ENCODE results near the gene COPS9.

Gene COPS9

GRCh38 chr2:240179941-240180666, 44.0 kb upstream of the COPS9 start:
- TF ChIP-seq CTCF (IDR thresholded peaks at IDR 0.05; ENCODE audit: low read depth, low read length): no peak
- no peak overlapping the region for H3K4me3 ChIP-seq (ENCODE audit: low read depth, low read length)

- no peak for TF ChIP-seq CTCF (IDR thresholded peaks at IDR 0.05; ENCODE audit: low read depth, low read length)
Observed at GRCh38 chr2:240179186-240179815, 43.2 kb upstream of the COPS9 start.

GRCh38 chr2:240178564-240178963, 42.5 kb upstream of the COPS9 start:
- TF ChIP-seq CTCF (IDR thresholded peaks at IDR 0.05; ENCODE audit: low read depth, low read length): no peak
- H3K4me3 ChIP-seq (ENCODE audit: low read depth, low read length): no peak overlapping the region

More at GRCh38 chr2:240179186-240179815, 43.2 kb upstream of the COPS9 start:
- no peak overlapping the region for H3K4me3 ChIP-seq (ENCODE audit: low read depth, low read length)

GRCh38 chr2:240174496-240174895, 38.4 kb upstream of the COPS9 start:
- H3K4me3 ChIP-seq (ENCODE audit: low read depth, low read length): no peak overlapping the region
- TF ChIP-seq CTCF (IDR thresholded peaks at IDR 0.05; ENCODE audit: low read depth, low read length): no peak

- no peak overlapping the region for H3K4me3 ChIP-seq (ENCODE audit: low read depth, low read length)
- no peak for TF ChIP-seq CTCF (IDR thresholded peaks at IDR 0.05; ENCODE audit: low read depth, low read length)
Observed at GRCh38 chr2:240172071-240172895, 36.2 kb upstream of the COPS9 start.

GRCh38 chr2:240170883-240171282, 34.8 kb upstream of the COPS9 start:
- no peak for TF ChIP-seq CTCF (IDR thresholded peaks at IDR 0.05; ENCODE audit: low read depth, low read length)
- no peak overlapping the region for H3K4me3 ChIP-seq (ENCODE audit: low read depth, low read length)

- TF ChIP-seq CTCF (IDR thresholded peaks at IDR 0.05; ENCODE audit: low read depth, low read length): no peak
- H3K4me3 ChIP-seq (ENCODE audit: low read depth, low read length): no peak overlapping the region
Observed at GRCh38 chr2:240170354-240170735, 34.2 kb upstream of the COPS9 start.
